ENCODE results near the gene TNFRSF1A. TPM values are rescaled to one million over a fixed set of nuclear protein-coding genes. Genes with fewer than 3 reads are reported as not detected.
"Not testable (repeated sequence)": the region's sequence is repeated elsewhere in the genome, so short reads cannot be mapped to it uniquely, and the experiment has no call there.

Gene TNFRSF1A
- total and polyA plus RNA-seq, 2 of the 13 experiments (the other 11 are each of a cell fraction or from before 2014, with no cell fraction given), result 41.5 to 61.2 TPM

GRCh38 chr12:6338536-6338935 lies 3.3 kb downstream of the TNFRSF1A start:
- H3K27me3 ChIP-seq (ENCODE audit: control insufficient read depth in 1 of 2, insufficient read depth in 2 of 2, low read length in 2 of 2); H3K36me3 ChIP-seq (replicated peaks in 1 of 2; ENCODE audit: control insufficient read depth in 1 of 2, insufficient read depth in 2 of 2, low read length in 2 of 2); H4K20me1 ChIP-seq (ENCODE audit: insufficient read depth, low read length); H3K9me3 ChIP-seq (ENCODE audit: low read length); FAIRE-seq; DNase-seq (ENCODE audit: low spot score); H2AFZ ChIP-seq (ENCODE audit: low read length); ATAC-seq; BruUV-seq (replicated peaks); CTCF ChIA-PET (ENCODE audit: low intra/inter-chr PET ratio, low total read pairs): not testable (repeated sequence)
- 0 out of 2 replicates have a peak, but pooled peaks have one; percentile 22 for TF ChIP-seq GFI1 (CRISPR knock-in tag; IDR thresholded peaks at IDR 0.05; ENCODE audit: borderline replicate concordance)
- peak overlapping the region; percentile 95 for H3K9ac ChIP-seq (ENCODE audit: insufficient read depth, low read depth, low read length)
- peaks cover 79% of the 10 kb centered on the region for H3K4me1 ChIP-seq (ENCODE audit: insufficient read depth, low read length)
- 33% methylated on average over 6 of the region's 8 CpGs for WGBS (ENCODE audit: low lambda C conversion rate)
- H3K4me2 ChIP-seq (ENCODE audit: low read depth, low read length), result peak overlapping the region; percentile 96
- intact Hi-C loops (cut with micrococcal nuclease; ENCODE audit: unreplicated experiment) (loop anchor here (5.0 to 10.0 kb wide), 2 partner anchors 84 to 126 kb away; no protein-coding TSS in a partner anchor), in situ Hi-C loops (cut with HindIII; ENCODE audit: extremely low pct_ligation_motif_present, low pct_unique_long_range_greater_than_20kb) (loop anchor here (5.0 kb wide), 1 partner anchor 34 kb away; no protein-coding TSS in a partner anchor)
- peak overlapping the region; percentile 58 to 99 (median 97); a peak in 5 of 6 replicates for H3K4me3 ChIP-seq (replicated peaks in 1 of 3; ENCODE audit: insufficient read depth in 1 of 3, low read depth in 2 of 3, low read length in 3 of 3)
- peak overlapping the region; percentile 97 for H3K27ac ChIP-seq (ENCODE audit: extremely low read length, insufficient read depth, low read length)
- POLR2A ChIA-PET, result interaction anchor here (0.6 to 11.0 kb wide), 9 partner anchors 11 to 132 kb away, joined by 3 to 278 read pairs (median 5); partner anchors contain the start of genes LTBR, SCNN1A and VAMP1
- H3K79me2 ChIP-seq (ENCODE audit: insufficient read depth, low read length), result peaks cover 74% of the 10 kb centered on the region

- CTCF ChIA-PET (ENCODE audit: low intra/inter-chr PET ratio, low total read pairs), result no interaction called here
- FAIRE-seq, result no peak
- TF ChIP-seq ZFP1 (CRISPR knock-in tag; IDR thresholded peaks at IDR 0.05), result no peak
- TF ChIP-seq AGO2 (optimal IDR thresholded peaks at IDR 0.05; ENCODE audit: low read depth, low read length), result no peak
- TF ChIP-seq CEBPB (IDR thresholded peaks at IDR 0.05; ENCODE audit: borderline replicate concordance, low read depth, low read length), result peak; percentile 31; the same call in 1 of the 2 replicates
- no peak for TF ChIP-seq ATRX (CRISPR knock-in tag; IDR thresholded peaks at IDR 0.05; ENCODE audit: borderline replicate concordance)
- no peak for TF ChIP-seq ZBTB37 (CRISPR knock-in tag; IDR thresholded peaks at IDR 0.05)
- peak; percentile 14; the same call in 1 of the 2 replicates for TF ChIP-seq ZNF263 (CRISPR knock-in tag; IDR thresholded peaks at IDR 0.05)
- no peak for TF ChIP-seq BCL6 (CRISPR knock-in tag; IDR thresholded peaks at IDR 0.05)
- TF ChIP-seq TFDP1 (CRISPR knock-in tag; IDR thresholded peaks at IDR 0.05; ENCODE audit: borderline replicate concordance), result no peak
- no peak for TF ChIP-seq PRPF4 (IDR thresholded peaks at IDR 0.05; ENCODE audit: low read depth, low read length, poor library complexity, severe bottlenecking)
- TF ChIP-seq ZC3H4 (CRISPR knock-in tag; IDR thresholded peaks at IDR 0.05; ENCODE audit: borderline replicate concordance), result 0 out of 2 replicates have a peak, but pooled peaks have one; percentile 67
- no peak for TF ChIP-seq ZSCAN12 (CRISPR knock-in tag; IDR thresholded peaks at IDR 0.05)
- no peak for TF ChIP-seq ZSCAN25 (CRISPR knock-in tag; IDR thresholded peaks at IDR 0.05)
- TF ChIP-seq ZNF761 (CRISPR knock-in tag; conservative IDR thresholded peaks at IDR 0.05), result no peak
Measured at GRCh38 chr12:6337958-6338433, 3.9 kb downstream of the TNFRSF1A start.

More at GRCh38 chr12:6337958-6338433, 3.9 kb downstream of the TNFRSF1A start:
- in situ Hi-C loops (cut with HindIII; ENCODE audit: extremely low pct_ligation_motif_present, low pct_unique_long_range_greater_than_20kb) (loop anchor here (5.0 kb wide), 1 partner anchor 34 kb away; no protein-coding TSS in a partner anchor), intact Hi-C loops (cut with micrococcal nuclease; ENCODE audit: unreplicated experiment) (loop anchor here (2.0 to 10.0 kb wide), 3 partner anchors 39 to 127 kb away; no protein-coding TSS in a partner anchor)
- no peaks in the 10 kb centered on the region; a peak in 1 of 5 replicates for H3K27me3 ChIP-seq (ENCODE audit: control insufficient read depth in 1 of 2, insufficient read depth in 2 of 2, low read length in 2 of 2)
- peaks cover 74% of the 10 kb centered on the region for H3K4me1 ChIP-seq (ENCODE audit: insufficient read depth, low read length)
- POLR2A ChIA-PET, result interaction anchor here (0.6 to 11.0 kb wide), 7 partner anchors 7 to 44 kb away, joined by 3 to 278 read pairs (median 72); partner anchors contain the start of gene SCNN1A
- DNase-seq (ENCODE audit: low spot score) (peak; percentile 30), ATAC-seq (no peak)
- peak overlapping the region; percentile 58 to 99 (median 97) for H3K4me3 ChIP-seq (replicated peaks in 1 of 3; ENCODE audit: insufficient read depth in 1 of 3, low read depth in 2 of 3, low read length in 3 of 3)
- no peaks in the 10 kb centered on the region for H3K9me3 ChIP-seq (ENCODE audit: low read length)
- H3K9ac ChIP-seq (ENCODE audit: insufficient read depth, low read depth, low read length), result peak overlapping the region; percentile 95
- H4K20me1 ChIP-seq (ENCODE audit: insufficient read depth, low read length), result no peaks in the 10 kb centered on the region; the same call in 1 of the 2 replicates
- 39% methylated on average over 12 of the region's 12 CpGs for WGBS (ENCODE audit: low lambda C conversion rate)
- H3K36me3 ChIP-seq (replicated peaks in 1 of 2; ENCODE audit: control insufficient read depth in 1 of 2, insufficient read depth in 2 of 2, low read length in 2 of 2), result peaks cover 11 to 15% of the 10 kb centered on the region in 2 experiments; a peak in 4 of 5 replicates
- BruUV-seq (replicated peaks), result no TSS peak
- no peak overlapping the region for H2AFZ ChIP-seq (ENCODE audit: low read length)
- peak overlapping the region; percentile 96 for H3K4me2 ChIP-seq (ENCODE audit: low read depth, low read length)
- H3K27ac ChIP-seq (ENCODE audit: extremely low read length, insufficient read depth, low read length), result peak overlapping the region; percentile 97
- peaks cover 74% of the 10 kb centered on the region for H3K79me2 ChIP-seq (ENCODE audit: insufficient read depth, low read length)
